Hepatocyte (in vitro differentiated cells): Measurements from ENCODE around the gene DEDD. TPM values are rescaled to one million over a fixed set of nuclear protein-coding genes. Genes with fewer than 3 reads are reported as not detected.
A peak's percentile ranks its signal among the peaks of the same experiment; 100 is the strongest.

Experiments used
- DNase-seq: peaks from one replicate; pipeline ENCODE4 v3.0.0-alpha.2; 2016; ENCODE audit warnings: low spot score
- H2AFZ ChIP-seq: fragments of 200-600 bp; sonication (generic); 2 replicates; pipeline ENCODE4 v1.6.0; 2016; ENCODE audit warnings: antibody characterized with exemption, mild to moderate bottlenecking
- H3K27ac ChIP-seq: fragments of 200-600 bp; sonication (generic); 2 replicates; pipeline ENCODE4 v1.5.1; 2016; ENCODE audit warnings: mild to moderate bottlenecking
- H3K27me3 ChIP-seq: fragments of 200-600 bp; sonication (generic); 2 replicates; pipeline ENCODE4 v1.6.1; 2016
- H3K36me3 ChIP-seq: fragments of 200-600 bp; sonication (generic); replicated peaks from 2 replicates; pipeline ENCODE4 v1.5.1; 2016; ENCODE audit warnings: low read depth; ENCODE audit not compliant: insufficient read depth
- H3K4me1 ChIP-seq: fragments of 200-600 bp; sonication (generic); 2 replicates; pipeline ENCODE4 v1.5.1; 2016; ENCODE audit warnings: mild to moderate bottlenecking, moderate library complexity; ENCODE audit not compliant: insufficient read depth
- H3K4me2 ChIP-seq: fragments of 200-600 bp; sonication (generic); 2 replicates; pipeline ENCODE4 v1.6.0; 2016
- H3K4me3 ChIP-seq: fragments of 200-600 bp; sonication (generic); 2 replicates; pipeline ENCODE4 v1.5.1; 2016; ENCODE audit warnings: mild to moderate bottlenecking
- H3K79me2 ChIP-seq: fragments of 200-600 bp; sonication (generic); 2 replicates; pipeline ENCODE4 v1.6.0; 2017; ENCODE audit warnings: mild to moderate bottlenecking
- H3K9me2 ChIP-seq: fragments of 200-600 bp; sonication (generic); replicated peaks from 2 replicates; pipeline ENCODE4 v1.6.0; 2017; ENCODE audit warnings: mild to moderate bottlenecking; ENCODE audit not compliant: insufficient read depth
- H3K9me3 ChIP-seq: fragments of 200-600 bp; sonication (generic); 2 replicates; pipeline ENCODE4 v1.5.1; 2016; ENCODE audit warnings: low read depth, mild to moderate bottlenecking
- H4K20me1 ChIP-seq: fragments of 200-600 bp; sonication (generic); 2 replicates; pipeline ENCODE4 v1.6.0; 2016; ENCODE audit warnings: mild to moderate bottlenecking; ENCODE audit not compliant: insufficient read depth, poor library complexity, severe bottlenecking
- CTCF ChIP-seq: fragments of 200-600 bp; sonication (generic); IDR thresholded peaks from 2 replicates; pipeline ENCODE4 v1.5.1; 2016; ENCODE audit warnings: antibody characterized with exemption, mild to moderate bottlenecking; ENCODE audit not compliant: poor library complexity
- EZH2 ChIP-seq: fragments of 200-600 bp; sonication (generic); IDR thresholded peaks from 2 replicates; pipeline ENCODE4 v1.6.1; 2016; ENCODE audit warnings: antibody characterized with exemption, mild to moderate bottlenecking, borderline replicate concordance
- EZH2phosphoT487 ChIP-seq: fragments of 200-600 bp; sonication (generic); IDR thresholded peaks from one replicate; pipeline ENCODE4 v1.6.1; 2018; ENCODE audit warnings: antibody characterized with exemption, mild to moderate bottlenecking, low read depth, moderate library complexity; ENCODE audit not compliant: unreplicated experiment, severe bottlenecking
- WGBS: methylation state at CpG from one replicate; pipeline ENCODE4 v1.1.6; 2016; ENCODE audit warnings: low lambda C conversion rate; ENCODE audit errors: missing lambda C conversion rate; 5-methylcytosine and 5-hydroxymethylcytosine counted together
- polyA plus RNA-seq: library from polyadenylated mRNA; unstranded; fragments of >200 nt; fragmentation: Nextera tagmentation; extraction: Ambion mirVana; gene quantifications from 2 replicates; pipeline ENCODE4 v1.2.1, GENCODE V29; 2016
- total RNA-seq: library from RNA; depleted of rRNA; stranded (reverse); fragments of >200 nt; gene quantifications from 2 replicates; pipeline ENCODE4 v1.2.3, GENCODE V29; 2014

DEDD gene
- total and polyA plus RNA-seq, 2 experiments from 2014 or later = 21.8 to 27.1 TPM

- Histone ChIP-seq H4K20me1 (no peaks in the 10 kb centered on the region), H3K36me3 (no peaks in the 10 kb centered on the region), H3K4me3 (peak overlapping the region; percentile 74), H3K4me2 (peak overlapping the region; percentile 90), H3K27ac (no peak overlapping the region), H3K9me3 (no peaks in the 10 kb centered on the region), H2AFZ (no peak overlapping the region), H3K9me2 (no peaks in the 10 kb centered on the region), H3K27me3 (no peaks in the 10 kb centered on the region), H3K4me1 (peaks cover 8% of the 10 kb centered on the region), H3K79me2 (peaks cover 17% of the 10 kb centered on the region)
- TF ChIP-seq EZH2phosphoT487 (no peak), CTCF (no peak), EZH2 (no peak)
- DNase-seq = no peak
- WGBS = 94% methylated on average over 10 of the region's 10 CpGs
These were observed 43.4 kb upstream of the DEDD start for GRCh38 chr1:161175771-161176453.

- H3K9me3 ChIP-seq = no peaks in the 10 kb centered on the region
- H3K36me3 ChIP-seq = no peaks in the 10 kb centered on the region
- no peak overlapping the region for H3K27ac ChIP-seq
- H3K4me3 ChIP-seq = no peak overlapping the region
- H3K79me2 ChIP-seq = peaks cover 17% of the 10 kb centered on the region
- no peaks in the 10 kb centered on the region for H3K9me2 ChIP-seq
- H3K4me1 ChIP-seq = peaks cover 8% of the 10 kb centered on the region
- H4K20me1 ChIP-seq = no peaks in the 10 kb centered on the region
- no peak overlapping the region for H2AFZ ChIP-seq
- 98% methylated on average over 11 of the region's 11 CpGs for WGBS
- no peak overlapping the region for H3K4me2 ChIP-seq
- TF ChIP-seq CTCF = no peak
- no peak for TF ChIP-seq EZH2
- no peak for TF ChIP-seq EZH2phosphoT487
- no peak for DNase-seq
- no peaks in the 10 kb centered on the region for H3K27me3 ChIP-seq
These were observed 42.4 kb upstream of the DEDD start for GRCh38 chr1:161174911-161175310.

- no peak overlapping the region for H3K27ac ChIP-seq
- no peaks in the 10 kb centered on the region for H3K27me3 ChIP-seq
- peaks cover 8% of the 10 kb centered on the region for H3K4me1 ChIP-seq
- no peaks in the 10 kb centered on the region for H3K9me2 ChIP-seq
- WGBS = 99% methylated on average over 11 of the region's 11 CpGs
- no peaks in the 10 kb centered on the region for H4K20me1 ChIP-seq
- no peaks in the 10 kb centered on the region for H3K36me3 ChIP-seq
- no peak for DNase-seq
- no peak overlapping the region for H2AFZ ChIP-seq
- TF ChIP-seq EZH2phosphoT487 = no peak
- no peak for TF ChIP-seq CTCF
- TF ChIP-seq EZH2 = no peak
- no peaks in the 10 kb centered on the region for H3K9me3 ChIP-seq
- no peak overlapping the region for H3K4me2 ChIP-seq
- peaks cover 17% of the 10 kb centered on the region for H3K79me2 ChIP-seq
- H3K4me3 ChIP-seq = no peak overlapping the region
These were observed 41.2 kb upstream of the DEDD start for GRCh38 chr1:161173711-161174110.

- H4K20me1 ChIP-seq = no peaks in the 10 kb centered on the region
- no peak overlapping the region for H2AFZ ChIP-seq
- H3K27me3 ChIP-seq = no peaks in the 10 kb centered on the region
- peaks cover 17% of the 10 kb centered on the region for H3K79me2 ChIP-seq
- H3K4me1 ChIP-seq = peaks cover 8% of the 10 kb centered on the region
- no peaks in the 10 kb centered on the region for H3K36me3 ChIP-seq
- no peaks in the 10 kb centered on the region for H3K9me3 ChIP-seq
- no peak overlapping the region for H3K4me2 ChIP-seq
- H3K27ac ChIP-seq = no peak overlapping the region
- H3K4me3 ChIP-seq = no peak overlapping the region
- 81% methylated on average over 3 of the region's 4 CpGs for WGBS
- H3K9me2 ChIP-seq = no peaks in the 10 kb centered on the region
- TF ChIP-seq EZH2phosphoT487 = no peak
- no peak for TF ChIP-seq CTCF
- no peak for TF ChIP-seq EZH2
- DNase-seq = no peak
These were observed 40.4 kb upstream of the DEDD start for GRCh38 chr1:161172776-161173376.
